ENCODE measurements around the gene CARMIL3.
A peak's percentile ranks its signal among the peaks of the same experiment; 100 is the strongest.

CARMIL3 gene

DNA sequence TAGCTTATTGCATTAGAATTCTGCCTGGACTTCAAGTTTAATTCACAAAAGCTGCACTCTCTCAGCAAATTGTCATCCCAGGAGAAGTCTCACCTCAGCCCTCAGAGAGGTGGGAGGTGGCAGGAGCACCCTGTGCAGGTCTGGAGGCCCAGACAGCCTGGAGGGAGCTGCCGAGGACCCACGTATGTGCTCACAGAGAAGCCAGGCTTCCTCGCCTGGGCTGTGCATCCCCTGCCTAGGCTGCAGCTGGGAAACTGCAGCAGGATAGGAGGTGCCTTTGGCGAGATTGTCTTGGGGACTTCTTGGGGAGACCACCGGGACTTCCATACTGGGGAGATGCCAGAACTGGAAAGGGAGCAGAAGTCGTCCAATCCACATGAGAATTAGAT is 28.3 kb downstream of the CARMIL3 start:
- no peak for DNase-seq
- Histone ChIP-seq H3K9me3 (no peaks in the 10 kb centered on the region), H3K4me3 (no peak overlapping the region), H3K4me1 (peaks cover 0 to 10% (median 7%) of the 10 kb centered on the region in 4 donors), H3K36me3 (no peaks in the 10 kb centered on the region), H3K27me3 (peaks cover 0 to 28% of the 10 kb centered on the region in 2 donors), H3K27ac (no peak overlapping the region)
- intact Hi-C loops (cut with DNase I; ENCODE audit: low total_unique reads): no loop called here
- TF ChIP-seq, protein P1, sequence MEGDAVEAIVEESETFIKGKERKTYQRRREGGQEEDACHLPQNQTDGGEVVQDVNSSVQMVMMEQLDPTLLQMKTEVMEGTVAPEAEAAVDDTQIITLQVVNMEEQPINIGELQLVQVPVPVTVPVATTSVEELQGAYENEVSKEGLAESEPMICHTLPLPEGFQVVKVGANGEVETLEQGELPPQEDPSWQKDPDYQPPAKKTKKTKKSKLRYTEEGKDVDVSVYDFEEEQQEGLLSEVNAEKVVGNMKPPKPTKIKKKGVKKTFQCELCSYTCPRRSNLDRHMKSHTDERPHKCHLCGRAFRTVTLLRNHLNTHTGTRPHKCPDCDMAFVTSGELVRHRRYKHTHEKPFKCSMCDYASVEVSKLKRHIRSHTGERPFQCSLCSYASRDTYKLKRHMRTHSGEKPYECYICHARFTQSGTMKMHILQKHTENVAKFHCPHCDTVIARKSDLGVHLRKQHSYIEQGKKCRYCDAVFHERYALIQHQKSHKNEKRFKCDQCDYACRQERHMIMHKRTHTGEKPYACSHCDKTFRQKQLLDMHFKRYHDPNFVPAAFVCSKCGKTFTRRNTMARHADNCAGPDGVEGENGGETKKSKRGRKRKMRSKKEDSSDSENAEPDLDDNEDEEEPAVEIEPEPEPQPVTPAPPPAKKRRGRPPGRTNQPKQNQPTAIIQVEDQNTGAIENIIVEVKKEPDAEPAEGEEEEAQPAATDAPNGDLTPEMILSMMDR (IDR thresholded peaks at IDR 0.05): no peak

DNA sequence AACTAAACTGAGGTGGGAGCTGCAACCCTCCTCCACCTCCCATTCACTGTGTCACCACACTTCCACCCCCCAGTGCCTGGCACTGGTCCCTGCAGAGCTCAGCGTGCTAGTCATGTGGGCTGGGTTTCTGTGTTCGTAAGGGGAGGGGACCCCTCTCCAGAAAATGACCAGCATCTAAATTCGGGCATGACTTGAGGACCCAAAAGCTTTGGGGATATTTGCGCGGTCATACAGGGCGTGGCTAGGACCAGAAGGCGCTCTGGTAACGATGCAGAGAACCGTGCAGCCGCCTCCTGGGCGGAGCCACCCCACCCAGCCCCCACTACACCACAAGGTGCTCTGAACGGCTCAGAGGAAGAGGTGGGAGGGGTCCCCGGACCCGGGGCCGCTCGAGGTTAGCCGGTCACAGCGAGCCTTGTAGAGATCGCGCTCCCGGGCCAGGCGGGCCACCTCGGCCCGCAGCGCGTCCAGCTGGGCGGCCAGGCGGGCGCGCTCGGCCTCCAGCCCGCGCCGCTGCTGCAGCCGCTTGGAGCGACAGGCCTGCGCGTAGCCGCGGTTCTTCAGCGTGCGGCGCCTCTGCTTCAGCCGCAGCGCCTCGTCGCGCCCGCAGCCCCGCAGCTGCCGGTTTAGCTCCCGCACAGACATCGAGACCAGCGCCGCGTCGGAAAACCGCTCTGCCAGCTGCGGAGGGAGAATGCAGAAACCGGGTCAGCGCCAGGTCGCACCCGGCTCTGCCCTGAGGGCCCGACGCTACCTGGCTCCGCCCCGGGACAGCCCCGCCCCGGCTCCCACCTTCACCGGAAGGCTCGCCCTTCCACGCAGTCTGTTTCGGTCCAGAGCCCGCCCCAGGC is 29.3 kb downstream of the CARMIL3 start:
- Histone ChIP-seq H3K4me3 (peak overlapping the region; percentile 52 to 63), H3K27me3 (peaks cover 0 to 18% of the 10 kb centered on the region in 2 donors), H3K27ac (peak overlapping the region; percentile 28 to 40), H3K4me1 (peaks cover 0 to 10% (median 7%) of the 10 kb centered on the region in 4 donors), H3K9me3 (no peaks in the 10 kb centered on the region), H3K36me3 (no peaks in the 10 kb centered on the region)
- TF ChIP-seq, protein P1 (IDR thresholded peaks at IDR 0.05): no peak
- intact Hi-C loops (cut with DNase I; ENCODE audit: low total_unique reads): no loop called here
- DNase-seq: peak in 1 of 2 donors; percentile 75

DNA sequence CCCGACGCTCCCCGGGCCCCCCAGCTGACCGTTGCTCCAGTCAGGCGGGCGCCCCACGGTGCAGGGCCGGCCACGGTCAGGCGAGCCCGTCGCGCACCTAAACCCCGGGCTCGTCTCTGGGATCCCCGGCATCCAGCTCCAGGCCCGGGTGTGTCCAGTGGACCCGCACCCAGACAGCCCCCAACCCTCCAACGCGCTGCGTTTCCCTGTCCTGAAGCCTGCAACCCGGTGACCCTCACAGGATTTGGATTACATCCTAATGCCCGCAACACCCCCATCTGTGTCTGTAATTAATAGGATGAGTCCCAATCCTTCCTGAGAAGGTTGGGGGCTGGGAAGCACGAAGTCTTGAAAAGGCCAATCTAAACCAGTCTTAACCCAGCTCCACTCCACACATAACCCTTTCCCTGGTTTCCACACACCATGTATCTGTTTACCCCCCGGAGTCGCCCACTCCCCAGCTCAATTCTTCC is 30.0 kb downstream of the CARMIL3 start:
- Histone ChIP-seq H3K4me3 (peak overlapping the region; percentile 52 to 63), H3K9me3 (no peaks in the 10 kb centered on the region), H3K27ac (peak overlapping the region in 1 of 2 donors; percentile 28), H3K36me3 (no peaks in the 10 kb centered on the region), H3K4me1 (peaks cover 0 to 10% (median 7%) of the 10 kb centered on the region in 4 donors), H3K27me3 (peaks cover 0 to 13% of the 10 kb centered on the region in 2 donors)
- no peak for DNase-seq
- TF ChIP-seq, protein P1 (IDR thresholded peaks at IDR 0.05): no peak
- intact Hi-C loops (cut with DNase I; ENCODE audit: low total_unique reads): no loop called here

DNA sequence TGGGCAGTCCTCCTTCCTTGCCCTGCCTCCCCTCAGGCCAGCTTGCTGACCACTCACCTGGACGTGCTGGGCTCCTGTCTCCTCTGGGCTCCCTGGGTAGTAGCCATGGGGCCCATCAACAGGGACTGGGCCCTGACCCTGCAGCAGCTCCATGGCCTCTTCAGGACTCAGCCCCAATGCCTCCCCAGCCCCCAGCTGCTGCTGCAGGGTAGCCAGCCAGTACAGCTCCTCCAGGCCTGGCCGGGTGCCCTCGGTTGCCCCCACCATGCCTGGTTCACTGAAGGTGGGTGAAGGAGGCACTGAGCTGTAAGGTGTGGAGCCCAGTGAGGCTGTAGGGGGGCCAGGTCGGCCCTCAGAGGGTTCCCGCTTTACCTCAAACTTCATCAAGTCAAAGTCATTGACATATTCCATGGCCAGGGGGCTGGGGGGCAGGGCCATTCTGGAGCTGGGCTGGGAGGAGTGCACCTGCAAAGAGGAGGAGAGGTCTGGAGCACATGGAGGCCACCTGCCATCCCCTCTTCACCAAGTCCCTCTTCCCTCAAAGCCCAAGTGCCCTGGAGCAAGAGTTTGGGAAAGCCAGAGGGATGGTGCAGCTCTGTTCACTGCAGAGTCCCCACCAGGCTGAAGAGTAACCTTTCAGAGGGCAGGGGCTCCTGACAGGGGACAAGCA is 30.7 kb downstream of the CARMIL3 start:
- Histone ChIP-seq H3K9me3 (no peaks in the 10 kb centered on the region), H3K36me3 (no peaks in the 10 kb centered on the region), H3K4me1 (peaks cover 0 to 10% (median 7%) of the 10 kb centered on the region in 4 donors), H3K27me3 (peaks cover 0 to 8% of the 10 kb centered on the region in 2 donors), H3K4me3 (no peak overlapping the region), H3K27ac (no peak overlapping the region)
- DNase-seq: no peak
- intact Hi-C loops (cut with DNase I; ENCODE audit: low total_unique reads): no loop called here
- TF ChIP-seq, protein P1 (IDR thresholded peaks at IDR 0.05): no peak

DNA sequence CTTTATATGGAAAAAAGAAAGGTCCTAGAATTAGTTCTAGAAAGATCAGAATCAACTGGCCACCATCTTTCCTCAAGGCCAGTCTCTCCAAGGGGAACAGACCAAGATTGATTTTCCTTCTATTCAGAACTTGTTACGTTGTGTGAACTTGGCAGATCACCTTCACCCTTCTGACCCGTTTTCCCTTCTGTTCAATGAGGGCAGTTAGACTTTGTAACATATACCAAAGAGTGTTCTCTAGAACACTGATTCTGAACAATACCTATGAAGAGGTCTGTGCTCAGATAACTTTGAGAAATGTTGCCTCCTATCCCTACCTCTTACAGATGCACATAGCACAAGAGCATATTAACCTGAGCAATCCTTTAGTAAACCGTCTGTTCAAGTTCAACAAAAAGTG is 31.7 kb downstream of the CARMIL3 start:
- Histone ChIP-seq H3K27ac (no peak overlapping the region), H3K9me3 (no peaks in the 10 kb centered on the region), H3K27me3 (peaks cover 0 to 3% of the 10 kb centered on the region in 2 donors), H3K4me3 (no peak overlapping the region), H3K36me3 (no peaks in the 10 kb centered on the region), H3K4me1 (peaks cover 0 to 10% (median 7%) of the 10 kb centered on the region in 4 donors)
- TF ChIP-seq, protein P1 (IDR thresholded peaks at IDR 0.05): no peak
- intact Hi-C loops (cut with DNase I; ENCODE audit: low total_unique reads): no loop called here
- DNase-seq: no peak
